ENCODE data around the gene SHC4.

SHC4 gene

GRCh38 chr15:48785195-48785594 is 178.5 kb downstream of the SHC4 start:
- no peak for DNase-seq

- no peak for DNase-seq
Measured at GRCh38 chr15:48784756-48785155, 179.0 kb downstream of the SHC4 start.

- no peak for DNase-seq
Measured at GRCh38 chr15:48782911-48783310, 180.8 kb downstream of the SHC4 start.

GRCh38 chr15:48781481-48782081 is 182.1 kb downstream of the SHC4 start:
- DNase-seq = no peak

GRCh38 chr15:48781017-48781416 is 182.7 kb downstream of the SHC4 start:
- no peak for DNase-seq

GRCh38 chr15:48778331-48778730 is 185.4 kb downstream of the SHC4 start:
- no peak for DNase-seq

GRCh38 chr15:48777645-48778330 is 185.9 kb downstream of the SHC4 start:
- DNase-seq = no peak

GRCh38 chr15:48775546-48775945 is 188.2 kb downstream of the SHC4 start:
- no peak for DNase-seq

- DNase-seq = no peak
Measured at GRCh38 chr15:48774484-48774883, 189.2 kb downstream of the SHC4 start.

Measured in activated CD4-positive, CD25-positive, alpha-beta regulatory T cell (primary cell).